Measurements from ENCODE around the gene DGLUCY. TPM values are rescaled to one million over a fixed set of nuclear protein-coding genes. Genes with fewer than 3 reads are reported as not detected.
"Not testable (repeated sequence)": the region's sequence is repeated elsewhere in the genome, so short reads cannot be mapped to it uniquely, and the experiment has no call there.

The DGLUCY gene
- total and polyA plus RNA-seq, 7 donors, result 20.4 to 135 (median 77.5) TPM

- no peak overlapping the region for H3K27ac ChIP-seq
- no peak for ATAC-seq
Measured at GRCh38 chr14:91220581-91221000, 106.7 kb downstream of the DGLUCY start.

GRCh38 chr14:91221270-91221669 lies 107.4 kb downstream of the DGLUCY start:
- Histone ChIP-seq H3K36me3 (ENCODE audit: insufficient read depth in 1 of 2, low read depth in 1 of 2) (peaks cover 0 to 80% of the 10 kb centered on the region in 2 donors), H3K27me3 (ENCODE audit: insufficient read depth in 3 of 3, low read length in 2 of 3) (no peaks in the 10 kb centered on the region), H3K4me3 (no peak overlapping the region), H3K27ac (no peak overlapping the region), H3K9me3 (no peaks in the 10 kb centered on the region), H3K4me1 (no peaks in the 10 kb centered on the region)
- TF ChIP-seq CTCF (IDR thresholded peaks at IDR 0.05), result no peak
- WGBS, 3 donors, result 90 to 100% (median 96%) methylated on average over 1 of the region's 1 CpG
- intact Hi-C loops (cut with DNase I), result no loop called here
- ATAC-seq (no peak), DNase-seq (no peak)

More at GRCh38 chr14:91220581-91221000, 106.7 kb downstream of the DGLUCY start:
- TF ChIP-seq CTCF (IDR thresholded peaks at IDR 0.05), result no peak
- Histone ChIP-seq H3K36me3 (ENCODE audit: insufficient read depth in 1 of 2, low read depth in 1 of 2) (peaks cover 0 to 80% of the 10 kb centered on the region in 2 donors), H3K27me3 (ENCODE audit: insufficient read depth in 3 of 3, low read length in 2 of 3) (no peaks in the 10 kb centered on the region), H3K9me3 (no peaks in the 10 kb centered on the region), H3K4me1 (no peaks in the 10 kb centered on the region), H3K4me3 (no peak overlapping the region)
- intact Hi-C loops (cut with DNase I), result no loop called here
- WGBS, 3 donors, result 67 to 74% (median 70%) methylated on average over 9 of the region's 9 CpGs
- DNase-seq, result no peak

- WGBS, 3 donors, result 80 to 100% (median 93%) methylated on average over 1 of the region's 1 CpG
- no peak for TF ChIP-seq CTCF (IDR thresholded peaks at IDR 0.05)
- Histone ChIP-seq H3K4me1 (no peaks in the 10 kb centered on the region), H3K36me3 (ENCODE audit: insufficient read depth in 1 of 2, low read depth in 1 of 2) (peaks cover 8 to 80% of the 10 kb centered on the region in 2 donors), H3K4me3 (no peak overlapping the region), H3K9me3 (no peaks in the 10 kb centered on the region), H3K27ac (no peak overlapping the region), H3K27me3 (ENCODE audit: insufficient read depth in 3 of 3, low read length in 2 of 3) (no peaks in the 10 kb centered on the region)
- intact Hi-C loops (cut with DNase I), result no loop called here
- ATAC-seq, result peak in 3 of 4 donors; percentile 31 to 42 (median 38)
- no peak for DNase-seq
Measured at GRCh38 chr14:91223028-91223783, 109.3 kb downstream of the DGLUCY start.

GRCh38 chr14:91225025-91225424 lies 111.2 kb downstream of the DGLUCY start:
- DNase-seq (no peak), ATAC-seq (no peak)
- Histone ChIP-seq H3K36me3 (ENCODE audit: insufficient read depth in 1 of 2, low read depth in 1 of 2) (peaks cover 9 to 80% of the 10 kb centered on the region in 2 donors), H3K4me1 (no peaks in the 10 kb centered on the region), H3K4me3 (no peak overlapping the region), H3K27ac (no peak overlapping the region), H3K9me3 (no peaks in the 10 kb centered on the region), H3K27me3 (ENCODE audit: insufficient read depth in 3 of 3, low read length in 2 of 3) (no peaks in the 10 kb centered on the region)
- WGBS, 3 donors, result 90 to 91% (median 91%) methylated on average over 7 of the region's 7 CpGs
- TF ChIP-seq CTCF (IDR thresholded peaks at IDR 0.05), result no peak
- intact Hi-C loops (cut with DNase I), result no loop called here

GRCh38 chr14:91226360-91226759 lies 112.5 kb downstream of the DGLUCY start:
- peaks cover 9 to 77% of the 10 kb centered on the region in 2 donors for H3K36me3 ChIP-seq (ENCODE audit: insufficient read depth in 1 of 2, low read depth in 1 of 2)

More at GRCh38 chr14:91226360-91226759, 112.5 kb downstream of the DGLUCY start:
- ATAC-seq; intact Hi-C loops (cut with DNase I); H3K4me1 ChIP-seq; H3K9me3 ChIP-seq; H3K4me3 ChIP-seq; H3K27me3 ChIP-seq (ENCODE audit: insufficient read depth in 3 of 3, low read length in 2 of 3); H3K27ac ChIP-seq; DNase-seq: not testable (repeated sequence)
- WGBS, 3 donors, result 89 to 94% (median 94%) methylated on average over 4 of the region's 4 CpGs
